Coronary artery (tissue), 2 donors: Measurements from ENCODE around the gene RBPJL.

Experiments used
- DNase-seq: peaks from one replicate; pipeline ENCODE4 v3.0.0-alpha.2; 2017; ENCODE audit warnings: low spot score
- H3K27ac ChIP-seq, 2 donors: fragments of 200-600 bp; sonication (generic); one replicate each; pipeline ENCODE4 v1.5.1; 2016 to 2019
- H3K4me3 ChIP-seq: fragments of 200-600 bp; sonication (generic); 2 replicates; pipeline ENCODE4 v1.5.1; 2016; ENCODE audit warnings: mild to moderate bottlenecking, moderate library complexity
- CTCF ChIP-seq: fragments of 200-600 bp; sonication (generic); IDR thresholded peaks from one replicate; pipeline ENCODE4 v1.5.1; 2019; ENCODE audit warnings: antibody characterized with exemption

The RBPJL gene

GRCh38 chr20:45292343-45292742, 14.3 kb upstream of the RBPJL start:
- no peak for DNase-seq
- Histone ChIP-seq H3K27ac (no peak overlapping the region), H3K4me3 (no peak overlapping the region)
- no peak for TF ChIP-seq CTCF

GRCh38 chr20:45293041-45294002, 13.3 kb upstream of the RBPJL start:
- TF ChIP-seq CTCF = peak; percentile 97
- H3K27ac ChIP-seq = peak overlapping the region in 1 of 2 donors; percentile 60

GRCh38 chr20:45294003-45294368, 12.7 kb upstream of the RBPJL start:
- H3K27ac ChIP-seq = no peak overlapping the region
- DNase-seq = no peak
- H3K4me3 ChIP-seq = peak overlapping the region; percentile 71
- no peak for TF ChIP-seq CTCF

More at GRCh38 chr20:45293041-45294002, 13.3 kb upstream of the RBPJL start:
- peak overlapping the region; percentile 71 for H3K4me3 ChIP-seq
- peak; percentile 82 for DNase-seq

- TF ChIP-seq CTCF = no peak
- no peak overlapping the region for H3K27ac ChIP-seq
- DNase-seq = no peak
- no peak overlapping the region for H3K4me3 ChIP-seq
Measured at GRCh38 chr20:45294659-45295058, 12.0 kb upstream of the RBPJL start.

- DNase-seq = no peak
- no peak for TF ChIP-seq CTCF
- no peak overlapping the region for H3K27ac ChIP-seq
- no peak overlapping the region for H3K4me3 ChIP-seq
Measured at GRCh38 chr20:45297786-45298497, 8.7 kb upstream of the RBPJL start.

GRCh38 chr20:45299786-45300185, 6.9 kb upstream of the RBPJL start:
- no peak overlapping the region for H3K27ac ChIP-seq
- H3K4me3 ChIP-seq = no peak overlapping the region
- no peak for TF ChIP-seq CTCF
- DNase-seq = no peak
